HG02798 (cell line): ENCODE measurements around the gene HSPA12B.

Experiments
- ATAC-seq: cut with Tn5 transposase; IDR thresholded peaks from one replicate; pipeline ENCODE4 v1.9.1; 2021; ENCODE audit warnings: mild to moderate bottlenecking; ENCODE audit not compliant: unreplicated experiment, poor library complexity

The HSPA12B gene

GRCh38 chr20:3745686-3746173, 13.2 kb downstream of the HSPA12B start:
- no peak for ATAC-seq

GRCh38 chr20:3747471-3747870, 15.0 kb downstream of the HSPA12B start:
- no peak for ATAC-seq

- no peak for ATAC-seq
These were observed 15.6 kb downstream of the HSPA12B start for GRCh38 chr20:3748073-3748472.

- ATAC-seq, result no peak
These were observed 16.7 kb downstream of the HSPA12B start for GRCh38 chr20:3749087-3749688.

- no peak for ATAC-seq
These were observed 17.4 kb downstream of the HSPA12B start for GRCh38 chr20:3749689-3750531.

- no peak for ATAC-seq
These were observed 18.8 kb downstream of the HSPA12B start for GRCh38 chr20:3751305-3751674.

- no peak for ATAC-seq
These were observed 19.3 kb downstream of the HSPA12B start for GRCh38 chr20:3751675-3752385.

- no peak for ATAC-seq
These were observed 19.9 kb downstream of the HSPA12B start for GRCh38 chr20:3752386-3752759.

- ATAC-seq, result no peak
These were observed 20.6 kb downstream of the HSPA12B start for GRCh38 chr20:3753098-3753497.

GRCh38 chr20:3753501-3754275, 21.2 kb downstream of the HSPA12B start:
- no peak for ATAC-seq

- ATAC-seq, result no peak
These were observed 21.8 kb downstream of the HSPA12B start for GRCh38 chr20:3754276-3754630.

- ATAC-seq, result no peak
These were observed 22.8 kb downstream of the HSPA12B start for GRCh38 chr20:3755269-3755668.

- no peak for ATAC-seq
These were observed 23.5 kb downstream of the HSPA12B start for GRCh38 chr20:3755814-3756480.

GRCh38 chr20:3757268-3757667, 24.8 kb downstream of the HSPA12B start:
- ATAC-seq, result no peak

- ATAC-seq, result no peak
These were observed 26.1 kb downstream of the HSPA12B start for GRCh38 chr20:3758566-3758965.

- no peak for ATAC-seq
These were observed 26.9 kb downstream of the HSPA12B start for GRCh38 chr20:3759316-3759823.

- ATAC-seq, result no peak
These were observed 27.4 kb downstream of the HSPA12B start for GRCh38 chr20:3759884-3760283.

GRCh38 chr20:3760655-3761348, 28.3 kb downstream of the HSPA12B start:
- no peak for ATAC-seq
